WTC11 (cell line): ENCODE results near the gene PRKAG2. TPM values are rescaled to one million over a fixed set of nuclear protein-coding genes. Genes with fewer than 3 reads are reported as not detected.

Experiments used
- ATAC-seq: fragments of 200-7000 bp; cut with Tn5 transposase; 2 replicates; pipeline ENCODE4 v1.10.0; 2021; ENCODE audit warnings: mild to moderate bottlenecking, moderate library complexity
- CTCF ChIA-PET: fragments of 300-600 bp; sonication (Branson Sonifier 250); formaldehyde crosslinking; loops from one replicate; lab custom pipeline; 2021; ENCODE audit warnings: antibody characterized with exemption; lab: Charles Lee
- POLR2A ChIA-PET: fragments of 350-600 bp; sonication (Branson Sonifier 250); formaldehyde crosslinking; loops from one replicate; lab custom pipeline; 2021; ENCODE audit warnings: antibody characterized with exemption; lab: Charles Lee
- DNase-seq: peaks from one replicate; pipeline ENCODE4 v3.0.0; 2021; ENCODE audit warnings: low spot score
- H3K27ac Mint-ChIP-seq: 2 replicates; pipeline ENCODE4 v1.8.0; 2021; ENCODE audit warnings: mixed read lengths
- H3K27me3 Mint-ChIP-seq: 2 replicates; pipeline ENCODE4 v1.8.0; 2021; ENCODE audit warnings: low read depth, mild to moderate bottlenecking, moderate library complexity, mixed read lengths
- H3K36me3 Mint-ChIP-seq: 2 replicates; pipeline ENCODE4 v1.8.0; 2021; ENCODE audit warnings: mixed read lengths
- H3K4me1 Mint-ChIP-seq: 2 replicates; pipeline ENCODE4 v1.8.0; 2022; ENCODE audit warnings: mixed read lengths
- H3K4me3 Mint-ChIP-seq: 2 replicates; pipeline ENCODE4 v1.8.0; 2021; ENCODE audit warnings: mild to moderate bottlenecking, moderate library complexity, mixed read lengths
- H3K9me3 Mint-ChIP-seq: 2 replicates; pipeline ENCODE4 v1.8.0; 2021; ENCODE audit warnings: mixed read lengths
- ATF1 ChIP-seq: sonication (generic); formaldehyde crosslinking; IDR thresholded peaks from 2 replicates; pipeline ENCODE4 v1.8.1; 2023; ENCODE audit warnings: mild to moderate bottlenecking, moderate library complexity, missing genetic modification reagents
- EMX1 ChIP-seq: fragments of 250-450 bp; sonication (Bioruptor Pico); IDR thresholded peaks from 2 replicates; pipeline ENCODE4 v1.8.0; 2021; ENCODE audit warnings: mild to moderate bottlenecking
- ETV6 ChIP-seq: sonication (generic); formaldehyde crosslinking; IDR thresholded peaks from 2 replicates; pipeline ENCODE4 v1.8.1; 2022; ENCODE audit warnings: mild to moderate bottlenecking, missing genetic modification reagents
- FOXP1 ChIP-seq: sonication (generic); formaldehyde crosslinking; IDR thresholded peaks from 2 replicates; pipeline ENCODE4 v1.8.0; 2022; ENCODE audit warnings: missing genetic modification reagents, mild to moderate bottlenecking, moderate library complexity, borderline replicate concordance
- KAT7 ChIP-seq: sonication (generic); formaldehyde crosslinking; IDR thresholded peaks from 2 replicates; pipeline ENCODE4 v1.8.1; 2023; ENCODE audit warnings: missing genetic modification reagents, mild to moderate bottlenecking, borderline replicate concordance
- MYBL2 ChIP-seq: sonication (generic); formaldehyde crosslinking; IDR thresholded peaks from 2 replicates; pipeline ENCODE4 v1.8.1; 2023; ENCODE audit warnings: mild to moderate bottlenecking, moderate library complexity, missing genetic modification reagents
- NFE2L1 ChIP-seq: sonication (generic); formaldehyde crosslinking; IDR thresholded peaks from 2 replicates; pipeline ENCODE4 v1.8.1; 2023; ENCODE audit warnings: missing genetic modification reagents
- NFYB ChIP-seq: sonication (generic); formaldehyde crosslinking; conservative IDR thresholded peaks from 2 replicates; pipeline ENCODE4 v1.8.0; 2022; ENCODE audit warnings: low read depth, missing genetic modification reagents
- NR1H2 ChIP-seq: sonication (generic); formaldehyde crosslinking; IDR thresholded peaks from 2 replicates; pipeline ENCODE4 v1.9.0; 2021; ENCODE audit warnings: mild to moderate bottlenecking, moderate library complexity, missing genetic modification reagents
- RELA ChIP-seq: sonication (generic); formaldehyde crosslinking; IDR thresholded peaks from 2 replicates; pipeline ENCODE4 v1.8.1; 2022; ENCODE audit warnings: missing genetic modification reagents, mild to moderate bottlenecking, borderline replicate concordance
- TCF7 ChIP-seq: sonication (generic); formaldehyde crosslinking; IDR thresholded peaks from 2 replicates; pipeline ENCODE4 v1.8.0; 2022; ENCODE audit warnings: mild to moderate bottlenecking, low read depth, missing genetic modification reagents, moderate library complexity
- TP53 ChIP-seq: sonication (generic); formaldehyde crosslinking; IDR thresholded peaks from 2 replicates; pipeline ENCODE4 v1.8.1; 2023; ENCODE audit warnings: mild to moderate bottlenecking, missing genetic modification reagents
- ZNF263 ChIP-seq: sonication (generic); formaldehyde crosslinking; IDR thresholded peaks from 2 replicates; pipeline ENCODE4 v1.8.1; 2022; ENCODE audit warnings: low read depth, mild to moderate bottlenecking, moderate library complexity, missing genetic modification reagents
- ZNF317 ChIP-seq: sonication (generic); formaldehyde crosslinking; IDR thresholded peaks from 2 replicates; pipeline ENCODE4 v1.8.1; 2023; ENCODE audit warnings: low read depth, mild to moderate bottlenecking, moderate library complexity, missing genetic modification reagents, borderline replicate concordance
- total RNA-seq: library from RNA; stranded (reverse); gene quantifications from 3 replicates; pipeline ENCODE4 v1.2.3, GENCODE V29; 2021
- TF ChIP-seq, protein P1 (sequence below): sonication (generic); formaldehyde crosslinking; IDR thresholded peaks from 2 replicates; pipeline ENCODE4 v1.8.1; 2023; ENCODE audit warnings: mild to moderate bottlenecking, missing genetic modification reagents, moderate library complexity
- TF ChIP-seq, protein P2 (sequence below): fragments of 250-450 bp; sonication (Bioruptor Pico); conservative IDR thresholded peaks from 2 replicates; pipeline ENCODE4 v1.9.0; 2021; ENCODE audit warnings: mild to moderate bottlenecking
- TF ChIP-seq, protein P3 (sequence below): fragments of 250-450 bp; sonication (Bioruptor Pico); IDR thresholded peaks from 2 replicates; pipeline ENCODE4 v2.1.2; 2022; ENCODE audit warnings: mild to moderate bottlenecking, moderate library complexity
- TF ChIP-seq, protein P4 (sequence below): sonication (generic); formaldehyde crosslinking; IDR thresholded peaks from 2 replicates; pipeline ENCODE4 v1.8.1; 2023; ENCODE audit warnings: mild to moderate bottlenecking, moderate library complexity, missing genetic modification reagents
- TF ChIP-seq, protein P5 (sequence below): sonication (generic); formaldehyde crosslinking; IDR thresholded peaks from 2 replicates; pipeline ENCODE4 v1.8.0; 2023; ENCODE audit warnings: mild to moderate bottlenecking, missing genetic modification reagents

PRKAG2 gene
- total RNA-seq, 1 experiment from 2014 or later: 20.3 TPM

DNA sequence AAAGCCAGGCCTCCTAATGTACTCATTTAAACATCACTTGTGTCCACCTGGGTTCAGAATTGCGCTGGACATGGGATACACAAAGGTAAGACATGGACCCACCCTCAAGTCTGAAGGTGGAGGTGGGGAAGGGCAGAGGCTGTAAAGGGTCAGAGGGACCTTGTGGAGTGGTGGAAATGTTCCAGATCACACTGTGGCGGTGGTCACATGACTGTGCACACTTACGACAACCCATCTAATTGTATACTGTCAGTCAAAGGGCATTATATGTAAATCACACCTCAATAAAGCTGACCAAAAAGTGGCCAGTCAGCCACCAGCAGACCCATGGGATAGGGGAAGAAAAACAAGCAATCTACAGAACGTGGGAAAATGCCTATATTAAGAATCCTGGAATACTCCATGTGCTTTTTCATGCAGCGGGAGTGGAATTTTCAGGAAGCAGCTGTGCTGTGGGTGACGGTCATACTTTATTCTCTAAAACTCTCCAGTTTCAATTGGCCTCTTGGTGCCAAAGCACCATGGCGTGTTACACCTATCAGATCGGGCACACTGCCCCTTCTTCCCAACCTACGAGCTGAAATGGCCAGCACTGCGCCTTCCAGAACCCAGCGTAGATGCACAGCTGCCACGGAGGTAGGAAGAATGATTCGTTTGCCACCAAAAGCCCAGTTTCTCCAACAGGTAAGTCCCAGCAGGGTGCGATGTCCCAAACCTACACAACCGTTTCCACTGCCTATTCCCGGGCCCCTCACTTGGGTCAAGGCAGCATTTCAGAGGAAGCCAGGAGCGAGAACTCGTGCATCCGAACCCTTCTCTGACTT is 69.8 kb downstream of the PRKAG2 start:
- DNase-seq (no peak), ATAC-seq (no peak)
- Mint-ChIP-seq H3K9me3 (no peaks in the 10 kb centered on the region), H3K4me1 (no peaks in the 10 kb centered on the region), H3K36me3 (no peaks in the 10 kb centered on the region), H3K27me3 (peaks cover 2% of the 10 kb centered on the region; the same call in 1 of the 2 replicates), H3K27ac (no peak overlapping the region), H3K4me3 (no peak overlapping the region)
- CTCF ChIA-PET: no interaction called here
- TF ChIP-seq MYBL2 (no peak), ATF1 (CRISPR knock-in tag) (no peak), TCF7 (CRISPR knock-in tag) (no peak), TP53 (no peak), EMX1 (no peak), ZNF263 (CRISPR knock-in tag) (no peak)
- TF ChIP-seq, protein P1, sequence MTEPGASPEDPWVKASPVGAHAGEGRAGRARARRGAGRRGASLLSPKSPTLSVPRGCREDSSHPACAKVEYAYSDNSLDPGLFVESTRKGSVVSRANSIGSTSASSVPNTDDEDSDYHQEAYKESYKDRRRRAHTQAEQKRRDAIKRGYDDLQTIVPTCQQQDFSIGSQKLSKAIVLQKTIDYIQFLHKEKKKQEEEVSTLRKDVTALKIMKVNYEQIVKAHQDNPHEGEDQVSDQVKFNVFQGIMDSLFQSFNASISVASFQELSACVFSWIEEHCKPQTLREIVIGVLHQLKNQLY (CRISPR knock-in tag): no peak
- POLR2A ChIA-PET: no interaction called here

DNA sequence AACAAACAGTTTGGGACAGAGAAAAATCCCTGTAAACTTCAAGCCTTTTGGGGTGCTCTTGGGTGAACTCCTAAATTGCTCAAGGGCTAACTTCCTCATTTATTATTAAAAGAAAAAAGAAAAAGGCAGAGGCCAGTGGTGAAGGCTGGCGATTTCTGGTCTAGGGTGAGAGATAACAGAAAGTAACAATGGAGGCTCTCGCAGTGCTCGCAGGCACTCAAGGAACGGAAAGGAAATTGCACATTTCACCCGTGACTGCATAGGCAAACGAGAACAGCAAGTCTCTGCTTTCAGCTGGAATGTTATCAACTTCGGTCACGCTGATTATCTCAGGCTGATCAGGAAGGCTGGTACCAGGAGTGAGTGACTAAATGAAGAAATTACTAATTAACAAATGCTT is 70.7 kb downstream of the PRKAG2 start:
- Mint-ChIP-seq H3K36me3 (no peaks in the 10 kb centered on the region), H3K4me1 (no peaks in the 10 kb centered on the region), H3K9me3 (no peaks in the 10 kb centered on the region), H3K27ac (no peak overlapping the region), H3K27me3 (no peaks in the 10 kb centered on the region), H3K4me3 (no peak overlapping the region)
- DNase-seq (no peak), ATAC-seq (no peak)
- ChIA-PET POLR2A (no interaction called here), CTCF (no interaction called here)
- no peak for TF ChIP-seq ETV6
- TF ChIP-seq, protein P2, sequence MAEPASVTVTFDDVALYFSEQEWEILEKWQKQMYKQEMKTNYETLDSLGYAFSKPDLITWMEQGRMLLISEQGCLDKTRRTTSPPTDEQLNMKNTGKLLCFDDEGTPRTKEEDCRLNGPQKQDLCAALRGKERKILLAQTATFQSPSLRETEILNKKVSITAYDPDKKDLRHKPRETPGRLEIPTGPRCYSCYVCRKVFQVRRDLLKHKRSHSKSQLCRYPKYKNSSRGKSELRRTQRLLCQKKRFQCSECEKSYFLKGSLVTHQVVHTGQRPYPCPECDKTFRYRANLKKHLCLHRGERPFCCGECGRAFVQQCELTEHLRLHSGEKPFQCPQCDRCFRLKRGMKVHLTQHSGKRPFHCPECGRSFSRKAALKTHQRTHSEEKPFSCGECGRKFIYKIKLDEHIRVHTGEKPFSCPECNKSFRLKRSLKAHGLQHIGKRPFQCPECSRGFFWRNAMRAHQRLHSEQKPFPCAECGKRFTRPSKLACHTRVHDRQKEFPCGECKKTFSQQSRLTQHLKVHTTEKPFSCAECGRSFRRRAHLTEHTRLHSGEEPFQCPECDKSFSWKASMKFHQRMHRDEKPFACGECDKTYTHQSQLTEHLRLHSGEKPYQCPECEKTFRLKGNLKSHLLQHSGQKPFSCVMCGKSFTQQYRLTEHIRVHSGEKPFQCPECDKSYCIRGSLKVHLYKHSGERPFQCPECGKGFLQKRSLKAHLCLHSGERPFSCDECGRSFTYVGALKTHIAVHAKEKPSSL (CRISPR knock-in tag): no peak
- TF ChIP-seq, protein P3, sequence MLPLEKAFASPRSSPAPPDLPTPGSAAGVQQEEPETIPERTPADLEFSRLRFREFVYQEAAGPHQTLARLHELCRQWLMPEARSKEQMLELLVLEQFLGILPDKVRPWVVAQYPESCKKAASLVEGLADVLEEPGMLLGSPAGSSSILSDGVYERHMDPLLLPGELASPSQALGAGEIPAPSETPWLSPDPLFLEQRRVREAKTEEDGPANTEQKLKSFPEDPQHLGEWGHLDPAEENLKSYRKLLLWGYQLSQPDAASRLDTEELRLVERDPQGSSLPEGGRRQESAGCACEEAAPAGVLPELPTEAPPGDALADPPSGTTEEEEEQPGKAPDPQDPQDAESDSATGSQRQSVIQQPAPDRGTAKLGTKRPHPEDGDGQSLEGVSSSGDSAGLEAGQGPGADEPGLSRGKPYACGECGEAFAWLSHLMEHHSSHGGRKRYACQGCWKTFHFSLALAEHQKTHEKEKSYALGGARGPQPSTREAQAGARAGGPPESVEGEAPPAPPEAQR (CRISPR knock-in tag): no peak
- TF ChIP-seq RELA (CRISPR knock-in tag): no peak
- no peak for TF ChIP-seq NFYB (CRISPR knock-in tag)
- TF ChIP-seq NR1H2 (CRISPR knock-in tag): no peak
- TF ChIP-seq, protein P1 (CRISPR knock-in tag): no peak
- TF ChIP-seq MYBL2: no peak

DNA sequence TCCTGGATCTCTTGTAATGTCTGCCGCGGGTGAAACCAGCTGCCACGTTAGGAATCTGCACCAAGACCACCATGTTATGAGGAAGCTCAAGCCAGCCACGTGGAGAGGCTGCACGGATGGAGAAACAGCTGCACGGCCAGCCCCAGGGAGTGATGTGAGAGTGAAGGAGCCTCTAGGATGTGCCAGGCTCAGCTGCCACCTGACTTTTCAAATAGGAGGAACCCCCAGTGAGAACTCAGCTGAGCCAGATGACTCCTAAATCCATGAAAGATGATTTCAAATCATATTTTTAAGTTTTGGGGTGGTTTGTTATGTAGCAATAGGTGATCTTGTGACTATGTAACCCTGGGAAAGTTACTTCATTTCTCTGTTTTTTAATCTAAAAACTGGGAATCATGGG is 71.7 kb downstream of the PRKAG2 start:
- ATAC-seq: no peak
- Mint-ChIP-seq H3K27ac (no peak overlapping the region), H3K4me1 (no peaks in the 10 kb centered on the region), H3K36me3 (no peaks in the 10 kb centered on the region), H3K27me3 (no peaks in the 10 kb centered on the region), H3K4me3 (no peak overlapping the region), H3K9me3 (no peaks in the 10 kb centered on the region)
- CTCF ChIA-PET: no interaction called here
- DNase-seq: no peak
- POLR2A ChIA-PET: no interaction called here
- TF ChIP-seq KAT7: no peak
- no peak for TF ChIP-seq FOXP1
- TF ChIP-seq, protein P2 (CRISPR knock-in tag): no peak
- TF ChIP-seq, protein P4, sequence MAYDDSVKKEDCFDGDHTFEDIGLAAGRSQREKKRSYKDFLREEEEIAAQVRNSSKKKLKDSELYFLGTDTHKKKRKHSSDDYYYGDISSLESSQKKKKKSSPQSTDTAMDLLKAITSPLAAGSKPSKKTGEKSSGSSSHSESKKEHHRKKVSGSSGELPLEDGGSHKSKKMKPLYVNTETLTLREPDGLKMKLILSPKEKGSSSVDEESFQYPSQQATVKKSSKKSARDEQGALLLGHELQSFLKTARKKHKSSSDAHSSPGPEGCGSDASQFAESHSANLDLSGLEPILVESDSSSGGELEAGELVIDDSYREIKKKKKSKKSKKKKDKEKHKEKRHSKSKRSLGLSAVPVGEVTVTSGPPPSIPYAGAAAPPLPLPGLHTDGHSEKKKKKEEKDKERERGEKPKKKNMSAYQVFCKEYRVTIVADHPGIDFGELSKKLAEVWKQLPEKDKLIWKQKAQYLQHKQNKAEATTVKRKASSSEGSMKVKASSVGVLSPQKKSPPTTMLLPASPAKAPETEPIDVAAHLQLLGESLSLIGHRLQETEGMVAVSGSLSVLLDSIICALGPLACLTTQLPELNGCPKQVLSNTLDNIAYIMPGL: no peak
- TF ChIP-seq NFE2L1: no peak
- no peak for TF ChIP-seq ZNF317
- TF ChIP-seq, protein P5, sequence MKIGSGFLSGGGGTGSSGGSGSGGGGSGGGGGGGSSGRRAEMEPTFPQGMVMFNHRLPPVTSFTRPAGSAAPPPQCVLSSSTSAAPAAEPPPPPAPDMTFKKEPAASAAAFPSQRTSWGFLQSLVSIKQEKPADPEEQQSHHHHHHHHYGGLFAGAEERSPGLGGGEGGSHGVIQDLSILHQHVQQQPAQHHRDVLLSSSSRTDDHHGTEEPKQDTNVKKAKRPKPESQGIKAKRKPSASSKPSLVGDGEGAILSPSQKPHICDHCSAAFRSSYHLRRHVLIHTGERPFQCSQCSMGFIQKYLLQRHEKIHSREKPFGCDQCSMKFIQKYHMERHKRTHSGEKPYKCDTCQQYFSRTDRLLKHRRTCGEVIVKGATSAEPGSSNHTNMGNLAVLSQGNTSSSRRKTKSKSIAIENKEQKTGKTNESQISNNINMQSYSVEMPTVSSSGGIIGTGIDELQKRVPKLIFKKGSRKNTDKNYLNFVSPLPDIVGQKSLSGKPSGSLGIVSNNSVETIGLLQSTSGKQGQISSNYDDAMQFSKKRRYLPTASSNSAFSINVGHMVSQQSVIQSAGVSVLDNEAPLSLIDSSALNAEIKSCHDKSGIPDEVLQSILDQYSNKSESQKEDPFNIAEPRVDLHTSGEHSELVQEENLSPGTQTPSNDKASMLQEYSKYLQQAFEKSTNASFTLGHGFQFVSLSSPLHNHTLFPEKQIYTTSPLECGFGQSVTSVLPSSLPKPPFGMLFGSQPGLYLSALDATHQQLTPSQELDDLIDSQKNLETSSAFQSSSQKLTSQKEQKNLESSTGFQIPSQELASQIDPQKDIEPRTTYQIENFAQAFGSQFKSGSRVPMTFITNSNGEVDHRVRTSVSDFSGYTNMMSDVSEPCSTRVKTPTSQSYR: no peak
